Caco-2 (cell line): ENCODE results near the gene PDZD7. TPM values are rescaled to one million over a fixed set of nuclear protein-coding genes. Genes with fewer than 3 reads are reported as not detected.

Experiments
- BruUV-seq: library from RNA; stranded (reverse); fragments of 400-500 nt; replicated peaks from 2 replicates; lab custom pipeline; 2021; lab: Mats Ljungman, UMichigan
- CTCF ChIA-PET: fragments of 300-600 bp; sonication (Branson Sonifier 250); formaldehyde crosslinking; loops from one replicate; lab custom pipeline; 2022; ENCODE audit warnings: antibody characterized with exemption; lab: Charles Lee
- POLR2A ChIA-PET: fragments of 300-600 bp; sonication (Branson Sonifier 250); formaldehyde crosslinking; loops from one replicate; lab custom pipeline; 2022; ENCODE audit warnings: antibody characterized with exemption; lab: Charles Lee
- DNase-seq, 2 experiments: peaks; one replicate each; pipeline versions ENCODE4 v3.0.0 to v3.0.0-alpha.2; 2020 to 2022
- H3K27me3 ChIP-seq: replicated peaks from 2 replicates; pipeline ENCODE4 v1.6.0; 2011; ENCODE audit warnings: low read length; ENCODE audit not compliant: control insufficient read depth, insufficient read depth
- H3K36me3 ChIP-seq: 2 replicates; pipeline ENCODE4 v1.5.1; 2011; ENCODE audit warnings: low read length; ENCODE audit not compliant: control insufficient read depth, insufficient read depth
- H3K4me1 ChIP-seq: fragments of 250-450 bp; sonication (Bioruptor Pico); 2 replicates; pipeline ENCODE4 v1.5.1; 2020; ENCODE audit warnings: mild to moderate bottlenecking
- H3K4me3 ChIP-seq: 2 replicates; pipeline ENCODE4 v1.5.1; 2011; ENCODE audit warnings: low read depth, mild to moderate bottlenecking, control low read depth, low read length
- H3K9me3 ChIP-seq: fragments of 250-450 bp; sonication (Bioruptor Pico); 2 replicates; pipeline ENCODE4 v1.5.1; 2020; ENCODE audit warnings: mild to moderate bottlenecking, moderate library complexity
- H3K27ac Mint-ChIP-seq: one replicate; pipeline ENCODE4 v1.8.0; 2022; ENCODE audit warnings: mixed read lengths; ENCODE audit not compliant: unreplicated experiment
- H3K27me3 Mint-ChIP-seq: one replicate; pipeline ENCODE4 v1.8.0; 2022; ENCODE audit warnings: mixed read lengths; ENCODE audit not compliant: insufficient read depth, unreplicated experiment
- H3K36me3 Mint-ChIP-seq: one replicate; pipeline ENCODE4 v1.8.0; 2022; ENCODE audit warnings: mild to moderate bottlenecking, mixed read lengths; ENCODE audit not compliant: insufficient read depth, unreplicated experiment
- H3K4me1 Mint-ChIP-seq: one replicate; pipeline ENCODE4 v1.8.0; 2022; ENCODE audit warnings: low read depth, mixed read lengths; ENCODE audit not compliant: unreplicated experiment
- H3K4me3 Mint-ChIP-seq: one replicate; pipeline ENCODE4 v1.8.0; 2022; ENCODE audit warnings: mild to moderate bottlenecking, moderate library complexity, mixed read lengths; ENCODE audit not compliant: unreplicated experiment
- H3K9me3 Mint-ChIP-seq: one replicate; pipeline ENCODE4 v1.8.0; 2022; ENCODE audit warnings: mixed read lengths; ENCODE audit not compliant: unreplicated experiment
- intact Hi-C: fragments of 100-400 bp; cut with micrococcal nuclease; formaldehyde crosslinking; loops from one replicate; pipeline ENCODE4 v1.10.0; 2022; ENCODE audit not compliant: unreplicated experiment
- total RNA-seq: library from RNA; stranded (reverse); gene quantifications from 2 replicates; pipeline ENCODE4 v1.2.3, GENCODE V29; 2022
- TF ChIP-seq, protein P1 (sequence below), 2 experiments: fragments of 200-600 bp in 1 of 2; IDR thresholded peaks; 1 replicate in 1 of 2; 2 replicates in 1 of 2; pipeline versions ENCODE4 v1.5.1 to v1.8.0; 2011 to 2022; ENCODE audit warnings: antibody characterized with exemption in 1 of 2, control low read depth in 1 of 2, inconsistent platforms in 1 of 2, low read depth in 1 of 2, low read length in 1 of 2, mild to moderate bottlenecking in 1 of 2, moderate library complexity in 1 of 2; ENCODE audit not compliant: insufficient read depth in 1 of 2, severe bottlenecking in 1 of 2, unreplicated experiment in 1 of 2

Gene PDZD7
- total RNA-seq, 1 experiment from 2014 or later = 1.5 TPM

GRCh38 chr10:100970914-100971811, 59.8 kb downstream of the PDZD7 start:
- peak overlapping the region; percentile 98 for H3K4me3 ChIP-seq
- Mint-ChIP-seq H3K4me3 (peak overlapping the region; percentile 90), H3K36me3 (peaks cover 37% of the 10 kb centered on the region), H3K27ac (peak overlapping the region; percentile 86), H3K9me3 (no peaks in the 10 kb centered on the region), H3K27me3 (no peaks in the 10 kb centered on the region), H3K4me1 (peaks cover 56% of the 10 kb centered on the region)
- peaks cover 10% of the 10 kb centered on the region; the same call in 1 of the 2 replicates for H3K36me3 ChIP-seq
- H3K4me1 ChIP-seq = peaks cover 33% of the 10 kb centered on the region
- intact Hi-C loops = loop anchor here (1.0 kb wide), 3 partner anchors 15 to 42 kb away; no protein-coding TSS in a partner anchor
- no peaks in the 10 kb centered on the region for H3K27me3 ChIP-seq
- BruUV-seq = no TSS peak
- TF ChIP-seq, protein P1, sequence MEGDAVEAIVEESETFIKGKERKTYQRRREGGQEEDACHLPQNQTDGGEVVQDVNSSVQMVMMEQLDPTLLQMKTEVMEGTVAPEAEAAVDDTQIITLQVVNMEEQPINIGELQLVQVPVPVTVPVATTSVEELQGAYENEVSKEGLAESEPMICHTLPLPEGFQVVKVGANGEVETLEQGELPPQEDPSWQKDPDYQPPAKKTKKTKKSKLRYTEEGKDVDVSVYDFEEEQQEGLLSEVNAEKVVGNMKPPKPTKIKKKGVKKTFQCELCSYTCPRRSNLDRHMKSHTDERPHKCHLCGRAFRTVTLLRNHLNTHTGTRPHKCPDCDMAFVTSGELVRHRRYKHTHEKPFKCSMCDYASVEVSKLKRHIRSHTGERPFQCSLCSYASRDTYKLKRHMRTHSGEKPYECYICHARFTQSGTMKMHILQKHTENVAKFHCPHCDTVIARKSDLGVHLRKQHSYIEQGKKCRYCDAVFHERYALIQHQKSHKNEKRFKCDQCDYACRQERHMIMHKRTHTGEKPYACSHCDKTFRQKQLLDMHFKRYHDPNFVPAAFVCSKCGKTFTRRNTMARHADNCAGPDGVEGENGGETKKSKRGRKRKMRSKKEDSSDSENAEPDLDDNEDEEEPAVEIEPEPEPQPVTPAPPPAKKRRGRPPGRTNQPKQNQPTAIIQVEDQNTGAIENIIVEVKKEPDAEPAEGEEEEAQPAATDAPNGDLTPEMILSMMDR (IDR thresholded peaks at IDR 0.05; ENCODE audit: insufficient read depth in 1 of 2, low read depth in 1 of 2, low read length in 1 of 2, severe bottlenecking in 1 of 2, unreplicated experiment in 1 of 2) = peak in 1 of 2 experiments; percentile 10
- POLR2A ChIA-PET = interaction anchor here (1.0 kb wide), 1 partner anchor 61 kb away, joined by 5 read pairs; no protein-coding TSS in a partner anchor
- CTCF ChIA-PET = no interaction called here
- DNase-seq = peak; percentile 84 to 91
- H3K9me3 ChIP-seq = no peaks in the 10 kb centered on the region

DNA sequence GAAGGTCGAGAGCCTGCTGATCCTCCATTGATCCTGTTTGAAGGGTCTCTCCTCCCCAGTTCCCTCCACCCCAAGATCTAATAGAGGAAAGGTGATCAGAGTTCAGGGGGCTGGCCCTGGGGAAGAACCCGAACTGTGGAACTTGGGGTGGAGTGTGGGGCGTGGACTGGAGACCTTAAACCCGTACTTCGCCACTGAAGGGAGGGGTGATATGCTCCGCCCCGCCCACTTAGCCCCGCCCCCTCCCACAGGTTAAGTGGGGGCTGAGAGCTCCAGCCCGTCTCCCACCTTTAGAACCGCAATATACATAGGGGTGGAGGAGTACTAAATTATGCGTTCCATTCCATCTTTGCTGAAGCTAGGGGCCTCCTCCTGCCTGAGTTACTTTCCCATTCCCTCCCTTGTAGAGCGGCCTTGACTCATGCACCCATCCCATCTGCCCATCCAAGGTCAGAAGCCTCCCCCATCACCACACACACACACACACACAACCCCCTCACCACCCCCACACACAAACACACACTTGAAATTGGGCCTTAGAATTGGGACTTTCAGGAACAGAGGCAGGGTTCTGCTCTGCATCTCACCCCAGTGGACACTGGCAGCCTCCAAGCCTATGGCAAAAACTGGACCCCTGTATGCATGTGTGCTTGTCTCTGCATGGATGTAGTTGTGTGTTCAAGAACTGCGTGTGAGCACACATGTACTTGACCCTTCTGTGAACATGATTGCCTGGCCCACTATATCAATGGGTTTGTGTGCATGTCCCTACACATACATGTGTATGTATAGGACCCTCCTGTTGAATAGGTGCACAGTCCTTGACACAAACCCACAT, 60.6 kb downstream of the PDZD7 start:
- Mint-ChIP-seq H3K27me3 (no peaks in the 10 kb centered on the region), H3K9me3 (no peaks in the 10 kb centered on the region), H3K27ac (peak overlapping the region; percentile 86), H3K4me1 (peaks cover 50% of the 10 kb centered on the region), H3K36me3 (peaks cover 37% of the 10 kb centered on the region), H3K4me3 (peak overlapping the region; percentile 90)
- peaks cover 33% of the 10 kb centered on the region for H3K4me1 ChIP-seq
- peak overlapping the region; percentile 98 for H3K4me3 ChIP-seq
- TSS peak; percentile 31 for BruUV-seq
- peak; percentile 68 to 85 for DNase-seq
- H3K27me3 ChIP-seq = no peaks in the 10 kb centered on the region
- ChIA-PET POLR2A (interaction anchor here (1.0 to 1.2 kb wide), 3 partner anchors 27 to 61 kb away, joined by 3 to 5 read pairs (median 3); no protein-coding TSS in a partner anchor), CTCF (interaction anchor here (0.7 to 2.4 kb wide), 5 partner anchors 12 to 77 kb away, joined by 3 to 12 read pairs (median 4); no protein-coding TSS in a partner anchor)
- H3K9me3 ChIP-seq = no peaks in the 10 kb centered on the region
- intact Hi-C loops = no loop called here
- TF ChIP-seq, protein P1 (IDR thresholded peaks at IDR 0.05; ENCODE audit: insufficient read depth in 1 of 2, low read depth in 1 of 2, low read length in 1 of 2, severe bottlenecking in 1 of 2, unreplicated experiment in 1 of 2) = no peak
- peaks cover 10% of the 10 kb centered on the region for H3K36me3 ChIP-seq
